Activated CD4-positive, alpha-beta T cell treated with anti-CD3 and anti-CD28 coated beads, Interleukin-2, amount 50 U/mL, for 4 hours (primary cell): ENCODE data around the gene PLA2G1B.
A peak's percentile ranks its signal among the peaks of the same experiment; 100 is the strongest.

Experiments
- DNase-seq, 2 experiments: peaks; one replicate each; pipeline ENCODE4 v3.0.0-alpha.2; 2020

PLA2G1B gene

DNA sequence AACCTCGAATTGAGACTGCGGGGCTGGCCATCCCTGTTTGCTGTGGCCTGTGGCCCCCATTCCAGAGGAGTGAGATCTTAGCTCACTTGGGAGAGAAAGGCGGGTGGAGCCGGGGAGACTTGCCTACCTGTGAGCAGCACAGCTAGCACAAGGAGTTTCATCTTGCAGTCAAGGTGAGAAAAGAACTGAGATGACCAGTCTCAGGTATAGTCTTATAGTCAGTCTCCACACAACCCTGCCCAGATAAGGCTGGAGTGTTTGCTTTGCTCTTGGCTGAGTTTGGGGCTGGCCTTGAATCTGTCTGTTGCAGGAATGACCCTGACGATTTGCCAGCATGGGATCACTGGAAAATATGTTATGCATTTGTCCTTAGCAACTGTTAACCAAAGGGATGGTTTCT lies at the start of gene PLA2G1B:
Gene PLA2G1B (minus strand): TSS at position 187 of the 400 bp plus-strand sequence. CDS start 26 bp downstream, at position 161.
- no peak for DNase-seq

DNA sequence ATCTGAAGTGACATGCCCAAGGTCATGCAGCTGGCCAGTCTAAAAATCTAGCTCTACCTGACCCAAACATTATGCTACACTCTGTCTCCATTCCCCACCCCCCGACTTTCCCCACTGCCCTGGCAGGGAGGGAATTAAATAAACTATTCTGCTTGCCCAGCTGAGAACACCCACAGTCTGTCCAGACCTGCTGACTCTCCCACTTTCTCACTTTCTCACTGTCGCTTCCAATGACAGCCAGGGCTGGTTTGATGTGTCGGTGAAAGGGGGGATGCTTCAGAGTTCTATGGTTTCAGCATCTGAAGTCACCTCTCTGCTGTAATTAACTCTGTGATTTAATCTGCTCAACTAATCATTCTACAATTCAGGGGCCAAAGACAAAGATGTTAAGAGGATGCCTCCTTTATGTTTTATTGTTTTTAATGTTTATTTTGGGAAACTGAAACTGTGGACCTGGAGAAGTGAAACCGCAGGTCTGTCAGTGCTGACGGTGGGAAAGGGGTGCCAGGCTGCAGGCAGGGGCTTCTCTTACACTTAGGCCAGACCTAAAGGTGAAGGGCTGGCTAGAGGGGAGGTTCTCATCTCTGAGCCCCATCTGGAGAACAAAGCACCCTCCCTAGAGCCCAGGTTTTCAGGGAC lies 49.5 kb upstream of the PLA2G1B start:
- DNase-seq: no peak

DNA sequence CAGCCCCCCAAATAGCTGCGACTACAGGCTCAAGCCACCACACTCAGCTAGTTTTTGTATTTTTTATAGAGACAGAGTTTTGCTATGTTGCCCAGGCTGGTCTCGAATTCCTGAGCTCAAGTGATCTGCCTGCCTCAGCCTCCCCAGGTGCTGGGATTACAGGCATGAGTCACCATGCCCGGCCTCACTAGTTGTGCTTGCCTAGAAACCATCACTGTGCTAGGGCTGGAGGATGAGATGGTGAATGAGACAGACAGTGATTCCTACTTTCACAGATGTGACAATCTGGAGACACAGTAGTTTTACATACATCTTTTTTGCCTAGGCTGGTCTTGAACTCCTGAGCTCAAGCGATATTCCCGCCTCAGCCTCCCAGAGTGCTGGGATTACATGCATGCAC lies 48.8 kb upstream of the PLA2G1B start:
- DNase-seq: no peak

DNA sequence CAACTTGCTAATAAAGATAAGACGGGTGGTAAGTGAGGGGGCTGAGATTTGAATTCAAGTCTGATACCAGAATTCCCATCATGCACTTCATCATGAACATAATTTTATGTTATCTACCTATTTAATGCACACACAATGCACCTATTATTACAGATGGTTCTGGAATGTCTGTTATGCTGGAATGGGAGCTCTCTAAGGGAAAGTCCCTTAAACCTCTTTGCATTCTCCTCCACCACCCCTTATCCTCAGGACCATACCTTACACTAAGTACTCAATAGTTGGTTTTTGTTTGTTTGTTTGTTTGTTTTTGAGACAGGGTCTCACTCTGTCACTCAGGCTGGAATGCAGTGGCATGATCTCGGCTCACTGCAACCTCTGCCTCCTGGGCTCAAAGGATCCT lies 48.4 kb upstream of the PLA2G1B start:
- no peak for DNase-seq

DNA sequence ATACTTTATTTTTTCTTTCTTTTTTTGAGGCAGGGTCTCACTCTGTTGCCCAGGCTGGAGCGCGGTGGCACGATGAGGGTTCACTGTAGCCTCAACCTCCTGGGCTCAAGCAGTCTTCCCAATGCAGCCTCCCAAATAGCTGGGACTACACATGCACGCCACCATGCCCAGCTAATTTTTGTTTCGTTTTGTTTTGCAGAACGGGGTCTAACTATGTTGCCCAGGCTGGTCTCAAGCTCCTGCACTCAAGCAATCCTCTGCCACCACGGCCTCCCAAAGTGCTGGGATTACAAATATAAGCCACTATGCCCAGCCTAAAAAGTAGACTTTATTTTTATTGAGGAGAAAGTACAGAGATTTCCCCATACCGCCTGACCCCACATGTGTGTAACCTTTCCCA lies 46.1 kb upstream of the PLA2G1B start:
- DNase-seq: no peak

DNA sequence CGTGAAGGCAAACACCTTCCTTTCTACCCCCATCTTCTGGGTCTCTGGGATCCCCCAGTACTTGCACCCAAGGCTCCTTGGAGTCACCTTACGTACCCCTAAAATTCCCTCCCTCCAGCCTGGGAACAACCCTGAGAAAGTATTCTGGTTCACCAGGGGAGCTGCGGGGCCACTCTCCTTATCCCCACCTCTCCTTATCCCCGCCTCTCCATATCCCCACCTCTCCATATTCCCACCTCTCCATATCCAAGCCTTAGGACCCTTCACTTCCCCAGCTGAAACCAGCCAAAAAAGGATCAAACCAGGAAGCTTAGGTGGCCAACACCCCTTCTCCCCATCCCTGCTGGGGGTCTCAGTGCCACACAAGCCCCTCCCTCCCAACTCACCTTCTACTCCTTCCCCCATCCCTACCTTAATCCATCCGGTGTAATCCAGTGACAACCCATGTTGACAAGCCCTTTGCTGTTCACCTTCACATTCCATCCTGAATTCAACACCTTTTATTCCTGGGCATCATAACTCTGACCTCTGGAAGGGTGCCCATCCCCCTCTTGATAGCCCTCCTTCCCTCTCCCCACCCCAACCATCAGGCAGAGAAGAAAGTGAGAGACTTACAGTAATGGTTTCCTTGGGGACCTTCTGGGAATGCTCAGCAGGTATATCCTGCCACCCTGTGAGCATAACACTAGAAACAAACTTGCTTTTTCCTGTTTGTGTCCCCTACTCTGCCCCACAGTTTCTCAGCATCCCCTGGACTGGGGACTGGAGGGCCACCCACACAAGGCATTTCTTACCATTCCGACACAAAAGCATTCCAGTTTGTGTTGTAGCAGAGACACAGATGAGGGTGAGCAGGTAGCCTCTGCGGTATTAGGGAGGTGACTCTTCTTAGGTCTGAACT lies 43.0 kb upstream of the PLA2G1B start:
- no peak for DNase-seq

DNA sequence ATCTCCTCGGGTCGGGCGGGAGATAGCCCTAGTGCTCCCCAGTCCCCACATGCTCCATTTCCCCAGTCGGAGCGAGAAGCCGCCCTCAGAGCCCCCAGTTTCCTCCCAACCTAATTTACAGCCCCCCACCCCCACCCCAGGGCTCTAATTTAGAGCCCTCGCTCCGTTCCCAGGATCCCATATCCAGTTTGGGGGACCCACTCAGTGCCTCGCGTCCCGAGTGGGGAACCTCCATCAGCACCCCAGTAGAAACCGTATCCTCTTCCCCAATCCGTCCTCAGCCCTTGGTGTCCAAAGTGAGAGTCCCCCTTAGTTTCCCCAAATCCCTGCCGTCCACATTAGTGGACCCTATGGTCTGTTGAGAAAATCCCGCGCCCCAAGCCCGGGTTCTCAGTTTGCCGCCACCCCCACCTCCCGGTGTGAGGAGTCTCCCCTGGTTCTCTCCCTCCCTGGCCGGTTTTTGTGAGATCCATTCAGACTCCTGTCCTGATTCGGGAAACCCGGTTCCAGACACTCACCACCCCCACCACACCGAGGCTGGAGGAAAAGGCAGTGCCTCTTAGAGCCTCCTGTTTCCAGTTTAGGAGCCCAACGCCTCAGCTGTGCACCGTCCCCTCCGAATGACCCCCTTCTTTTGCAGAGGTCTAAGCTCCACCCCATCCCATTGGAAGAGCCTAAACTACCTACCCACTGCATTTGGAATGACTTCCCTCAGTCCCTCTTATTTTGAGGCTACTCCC lies 42.2 kb upstream of the PLA2G1B start:
- DNase-seq: no peak

DNA sequence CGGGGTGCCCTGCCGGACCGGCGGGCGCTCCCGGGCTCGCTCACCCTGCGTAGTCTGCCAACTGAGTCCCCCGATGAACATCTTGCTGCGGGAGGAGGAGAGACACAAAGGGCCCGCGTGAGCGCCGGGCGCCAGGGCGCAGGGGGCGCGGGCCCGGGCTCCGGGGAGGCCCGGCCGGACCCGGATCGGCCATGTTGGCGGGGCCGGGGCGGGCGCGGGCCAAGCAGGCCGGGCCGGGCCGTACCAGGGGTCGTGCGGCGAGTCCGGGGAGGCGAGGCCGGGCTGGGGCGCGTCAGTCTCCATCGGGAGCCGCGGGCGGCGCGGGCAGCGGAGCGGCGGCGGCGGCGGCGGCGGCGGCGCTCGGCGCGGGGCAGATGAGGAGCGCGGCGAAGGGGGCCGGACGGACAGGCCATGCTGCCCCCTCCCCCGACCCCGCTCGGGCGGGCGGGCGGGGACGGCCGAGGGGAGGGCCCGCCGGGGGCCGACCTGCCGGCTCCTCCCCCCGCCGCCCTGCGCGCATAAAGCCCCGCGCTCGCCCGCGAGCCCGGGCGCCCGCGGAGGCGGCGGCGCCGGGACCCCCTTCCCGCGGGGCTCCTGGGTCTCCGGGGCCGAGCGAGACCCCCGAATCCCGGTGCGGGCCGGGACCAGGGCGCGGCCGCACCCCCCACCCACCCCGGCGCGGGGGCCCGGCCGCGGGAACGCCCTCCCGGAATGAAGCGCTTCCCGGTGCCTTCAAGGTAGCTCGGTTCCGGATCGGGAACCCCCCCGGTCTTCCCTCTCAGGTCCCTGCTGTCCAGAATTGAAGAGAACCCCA lies 41.4 kb upstream of the PLA2G1B start, which contains the start of gene MSI1:
Gene MSI1 (minus strand): TSS at position 376 of the 814 bp plus-strand sequence. CDS start 73 bp downstream, at position 303.
- DNase-seq: no peak

DNA sequence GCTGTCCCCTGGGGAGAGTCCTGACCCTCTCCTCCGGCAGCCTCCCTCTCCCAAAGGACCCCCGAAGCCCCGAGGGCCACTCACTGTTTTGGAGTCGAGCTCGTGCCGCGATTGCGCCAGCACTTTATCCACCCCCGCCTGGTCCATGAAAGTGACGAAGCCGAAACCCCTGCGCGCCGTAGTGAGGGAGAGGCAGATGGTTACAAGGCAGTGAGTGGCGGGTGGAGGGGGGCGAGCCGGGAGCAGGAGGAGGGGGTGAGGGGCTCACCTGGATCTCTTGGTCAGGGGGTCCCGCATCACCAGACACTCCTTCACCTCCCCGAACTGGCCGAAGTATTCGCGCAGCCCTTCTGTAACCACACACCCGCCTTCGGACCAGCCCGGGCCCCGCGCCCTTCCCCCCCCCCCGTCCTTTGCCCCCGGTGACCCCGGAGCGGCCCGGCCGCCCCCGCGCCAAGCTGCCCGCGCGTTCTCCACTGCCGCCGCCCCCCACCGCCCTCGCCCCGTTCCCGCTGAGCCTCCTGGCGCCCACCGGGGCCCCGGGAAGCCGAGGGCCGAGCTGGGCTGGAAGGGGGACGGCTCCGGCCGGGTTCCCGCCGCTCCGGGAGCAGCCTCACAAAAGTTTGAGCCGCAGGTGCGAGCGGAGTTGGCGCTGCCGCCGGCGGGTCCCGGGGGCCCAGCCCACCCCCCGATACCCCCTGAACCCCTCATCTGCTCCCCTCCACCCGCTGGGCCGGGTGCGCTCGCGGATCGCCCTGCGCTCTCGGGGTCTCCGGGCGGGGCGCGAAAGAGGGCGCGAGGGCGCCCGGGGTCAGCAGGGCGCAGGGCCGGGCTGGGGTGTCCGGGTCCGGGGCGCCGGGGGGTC lies 40.6 kb upstream of the PLA2G1B start:
- DNase-seq: peak; percentile 12 to 18

DNA sequence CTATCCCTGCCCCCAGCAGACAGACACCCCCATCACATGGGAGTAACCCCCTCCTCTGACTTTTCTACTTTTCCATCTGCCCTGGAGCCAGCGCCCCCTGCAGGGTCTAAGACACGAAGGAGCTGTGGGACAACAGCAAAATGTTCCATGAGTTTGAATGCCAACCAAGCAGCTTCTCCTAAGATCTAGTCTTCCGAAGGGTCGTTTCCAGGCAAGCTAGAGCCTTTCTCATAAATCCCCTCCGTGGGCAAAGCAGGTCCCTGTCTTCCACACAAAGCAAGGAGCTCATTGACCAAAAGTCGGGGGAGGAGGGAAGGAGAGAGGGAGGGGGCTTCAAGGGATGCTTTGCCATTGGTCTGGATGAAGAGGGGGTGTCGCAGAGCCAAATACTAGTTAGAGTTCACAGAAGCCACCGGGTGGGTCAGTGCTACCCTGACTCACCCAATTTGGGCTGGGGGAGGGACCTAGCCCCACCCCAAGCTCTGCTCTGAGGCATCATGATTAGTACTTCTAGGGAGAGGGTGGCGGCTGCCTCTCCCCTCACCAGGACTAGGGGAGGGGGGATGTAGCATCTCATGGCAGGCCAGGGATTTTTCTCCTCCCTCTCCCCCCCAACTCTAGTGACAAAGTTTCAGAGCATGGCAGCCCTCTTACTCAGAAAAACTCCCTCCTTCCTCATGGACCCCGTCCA lies 39.8 kb upstream of the PLA2G1B start:
- no peak for DNase-seq

DNA sequence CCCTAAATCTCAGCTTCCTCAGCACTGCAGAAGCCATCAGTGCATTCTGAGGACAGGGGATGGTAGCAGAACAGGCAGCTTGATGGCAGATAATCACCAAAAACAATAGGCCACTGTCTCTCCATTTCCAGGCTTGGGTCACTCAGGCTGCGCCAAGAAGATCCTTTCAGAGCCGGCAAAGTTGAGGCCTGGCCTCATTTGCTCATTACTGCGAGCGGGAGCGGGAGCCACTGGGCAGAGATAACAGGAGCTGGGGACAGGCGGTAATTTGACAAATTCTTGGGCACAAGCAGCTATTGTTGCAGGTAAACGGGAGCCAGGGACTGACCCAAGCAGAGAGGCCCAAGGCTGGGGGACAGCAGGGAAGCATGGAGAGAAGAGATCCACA lies 39.3 kb upstream of the PLA2G1B start:
- no peak for DNase-seq

DNA sequence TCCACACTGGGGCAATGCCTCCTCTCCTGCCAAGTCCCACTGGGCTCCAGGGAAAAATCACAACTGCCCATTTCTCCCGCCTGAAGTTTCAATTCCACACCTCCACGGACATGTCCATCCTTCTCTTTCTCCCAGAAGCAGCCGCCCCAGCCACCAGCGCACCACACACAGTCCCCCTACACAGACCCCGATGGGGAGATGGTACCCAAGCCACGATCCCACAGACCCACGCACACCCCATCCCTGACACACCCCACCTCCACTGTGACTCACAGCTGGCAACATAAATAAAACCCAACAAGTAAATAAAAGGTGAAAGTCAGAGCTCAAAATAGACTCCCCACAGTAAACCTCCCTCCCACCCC lies 38.7 kb upstream of the PLA2G1B start:
- DNase-seq: no peak

DNA sequence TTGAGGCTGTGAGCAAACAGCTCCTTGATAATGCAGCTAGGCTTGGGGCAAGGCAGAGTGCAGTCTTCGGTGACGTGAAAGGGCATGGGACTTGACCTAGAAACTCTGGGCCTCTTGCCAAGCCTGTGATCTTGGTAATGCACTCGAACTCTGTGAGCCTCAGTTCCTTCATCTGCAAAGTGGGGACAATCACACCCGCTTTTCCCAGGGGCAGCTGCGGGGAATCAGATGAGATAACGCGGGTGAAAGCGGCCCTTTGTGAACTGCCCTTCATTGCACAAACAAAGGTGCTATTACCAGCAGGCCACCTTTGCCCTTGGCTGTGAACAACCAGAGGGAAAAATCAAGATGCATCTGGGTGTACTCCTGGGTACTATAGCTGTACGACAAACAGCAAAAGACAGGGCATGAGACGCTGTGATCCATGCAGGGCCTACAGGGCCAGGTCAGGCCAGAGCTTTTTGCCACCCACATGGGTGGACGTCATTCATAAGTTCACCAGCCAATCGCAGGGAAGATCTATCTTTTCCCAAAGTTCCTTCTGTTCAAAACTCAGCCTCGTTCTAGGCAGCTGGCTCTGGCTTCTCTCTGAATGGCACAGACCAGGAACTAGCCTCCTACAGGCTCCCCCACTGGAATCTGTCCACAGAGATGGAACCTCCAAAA lies 38.2 kb upstream of the PLA2G1B start:
- DNase-seq: no peak

DNA sequence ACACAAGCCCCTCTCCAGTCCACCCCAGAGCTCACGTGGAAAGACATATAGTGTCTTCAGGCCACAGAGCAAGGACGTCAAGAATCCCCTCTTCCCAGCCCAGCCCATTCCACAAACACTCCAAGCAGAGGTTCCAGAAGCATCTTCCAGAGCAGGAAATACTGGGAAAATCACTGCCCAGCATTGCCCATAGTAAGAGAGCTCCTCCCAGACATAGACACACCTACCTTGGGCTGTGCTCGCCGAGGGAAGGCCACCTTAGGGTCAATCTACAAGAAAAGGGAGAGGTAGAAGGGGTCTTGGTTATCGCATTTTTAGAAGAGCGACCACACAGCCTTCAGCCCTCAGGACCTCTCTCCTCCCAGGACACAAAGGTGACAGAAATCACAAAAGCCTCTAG lies 36.9 kb upstream of the PLA2G1B start:
- no peak for DNase-seq

DNA sequence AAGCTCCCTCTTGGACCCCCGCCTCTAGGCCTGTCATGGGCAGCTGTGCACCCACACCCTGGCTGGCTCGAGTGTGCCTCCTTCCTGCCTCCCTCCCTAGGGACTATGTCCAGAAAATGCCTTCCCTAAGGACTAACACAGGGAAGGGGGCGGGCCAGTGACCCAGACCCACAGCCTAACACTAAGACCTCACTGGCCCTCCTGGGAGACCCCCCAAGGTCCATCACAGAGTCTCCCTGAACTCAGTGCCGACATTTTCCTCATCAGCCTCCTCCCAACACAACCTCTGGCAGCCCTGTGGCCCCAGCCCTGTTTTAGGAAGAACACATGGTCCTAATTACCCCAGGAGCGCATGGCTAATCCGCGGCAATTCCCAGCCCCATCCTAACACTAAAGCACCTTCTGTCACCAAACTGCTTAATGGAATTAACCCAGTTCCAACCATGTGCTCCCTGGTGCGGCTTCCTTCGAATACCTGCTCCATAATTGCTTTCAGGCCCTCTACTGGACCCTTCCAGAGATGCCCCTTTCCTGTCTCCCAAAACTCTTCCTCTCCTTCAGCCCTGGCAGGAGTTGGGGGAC lies 35.8 kb upstream of the PLA2G1B start:
- no peak for DNase-seq

DNA sequence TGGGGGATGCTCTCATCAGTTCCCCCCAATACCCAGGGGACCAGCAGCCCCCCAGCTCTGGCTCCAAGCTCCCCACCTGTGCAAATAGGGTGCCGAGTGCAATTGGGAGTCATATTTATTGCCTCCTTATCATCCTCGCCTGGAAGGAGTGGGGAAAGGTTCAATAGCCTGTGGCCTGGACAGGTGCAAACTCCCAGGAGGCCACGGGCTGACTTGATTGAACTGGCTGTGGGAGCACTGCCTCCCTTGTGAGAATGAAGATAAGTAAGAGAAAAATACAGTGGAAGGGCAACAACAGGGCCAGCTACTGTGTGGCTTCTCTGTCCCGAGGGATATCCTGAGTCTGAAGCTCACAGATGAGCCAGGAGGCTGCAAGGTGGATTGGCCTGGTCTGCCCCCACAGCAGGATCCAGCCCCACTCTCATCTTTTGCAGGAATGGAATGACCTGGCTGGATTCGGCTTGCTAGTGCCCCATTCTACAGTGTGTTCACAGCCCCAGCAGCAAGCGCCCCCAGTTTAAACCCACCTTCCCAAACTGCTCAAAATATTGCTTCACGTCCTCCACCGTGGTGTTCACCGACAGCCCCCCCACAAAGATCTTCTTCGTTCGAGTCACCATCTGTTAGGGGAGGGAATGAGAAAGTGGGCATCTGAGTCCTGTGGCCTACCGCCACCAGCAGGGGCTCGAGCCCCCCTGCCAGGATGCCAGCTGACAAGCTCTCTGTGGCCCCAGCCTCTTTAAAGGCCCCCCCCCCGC lies 35.1 kb upstream of the PLA2G1B start:
- no peak for DNase-seq

DNA sequence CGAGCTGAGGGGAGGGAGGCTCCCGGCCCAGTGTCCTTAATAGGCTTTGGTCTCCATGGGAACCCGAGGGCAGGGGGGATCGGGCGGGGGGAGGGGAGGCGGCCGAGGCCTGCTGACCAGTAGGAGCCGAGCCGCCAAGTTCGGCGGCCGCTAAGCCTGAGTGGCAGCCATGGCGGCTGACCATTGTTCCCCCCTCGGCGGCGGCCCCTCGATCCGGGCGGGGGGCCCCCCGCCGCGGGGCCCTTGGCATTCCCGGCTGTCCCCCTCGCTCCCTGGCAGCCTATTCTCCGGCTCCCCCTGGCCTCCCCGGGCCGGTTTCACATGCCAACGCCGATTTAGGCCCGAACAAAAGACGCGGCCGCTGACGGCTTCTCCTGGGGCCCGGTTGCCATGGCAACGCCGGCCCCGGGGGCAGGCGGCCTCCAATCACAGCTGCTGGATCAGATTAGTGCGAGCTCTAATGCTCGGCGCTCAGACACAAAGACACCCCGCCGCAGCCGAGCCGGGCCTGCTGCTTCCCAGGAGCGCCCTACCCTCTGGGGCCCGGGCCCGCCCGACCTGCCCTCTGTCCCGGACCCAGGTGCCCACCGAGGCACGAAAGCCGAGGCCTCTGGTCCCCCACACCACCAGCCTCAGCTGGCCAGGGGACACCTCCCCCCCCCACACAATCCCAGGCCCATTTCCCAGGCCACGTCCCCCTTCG lies 34.1 kb upstream of the PLA2G1B start:
- no peak for DNase-seq

DNA sequence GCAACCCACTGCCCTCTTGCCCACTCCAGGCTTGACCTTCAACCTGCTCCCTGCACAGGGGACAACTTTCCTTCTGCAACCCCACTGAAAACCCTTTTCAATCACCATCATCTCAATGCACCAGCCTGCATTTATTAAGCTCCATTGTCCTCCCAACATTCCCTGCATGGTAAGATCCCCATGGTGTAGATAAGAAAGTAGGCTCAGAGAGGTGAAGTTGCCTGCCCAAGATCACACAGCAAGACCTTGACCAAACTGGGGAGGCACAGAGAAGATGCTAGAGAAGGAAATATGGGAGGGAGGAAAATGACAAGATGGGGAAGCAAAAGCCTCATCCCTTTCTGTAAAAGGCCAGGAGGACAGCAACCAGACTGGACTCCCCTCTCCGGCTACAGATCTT lies 31.5 kb upstream of the PLA2G1B start:
- DNase-seq: no peak
